HCT116 (cell line): ENCODE results near the gene TSPOAP1. TPM values are rescaled to one million over a fixed set of nuclear protein-coding genes. Genes with fewer than 3 reads are reported as not detected.

Experiments
- ATAC-seq: fragments of 200-7000 bp; cut with Tn5 transposase; 2 replicates; pipeline ENCODE4 v1.9.1; 2020; ENCODE audit warnings: mild to moderate bottlenecking, moderate library complexity
- BruUV-seq: library from RNA; stranded (reverse); fragments of 400-500 nt; replicated peaks from 2 replicates; lab custom pipeline; 2021; lab: Mats Ljungman, UMichigan
- CTCF ChIA-PET: fragments of 300-600 bp; sonication (Branson Sonifier 250); formaldehyde crosslinking; loops from one replicate; lab custom pipeline; 2021; ENCODE audit warnings: antibody characterized with exemption; lab: Charles Lee
- POLR2A ChIA-PET: fragments of 300-600, 350-600 bp; sonication (Branson Sonifier 250); formaldehyde crosslinking; loops from one replicate; lab custom pipeline; 2021; ENCODE audit warnings: antibody characterized with exemption; lab: Charles Lee
- RAD21 ChIA-PET, 2 experiments: fragments of 300-600 bp; sonication (Branson Sonifier 250); formaldehyde crosslinking; loops; one replicate each; lab custom pipeline; 2023; ENCODE audit warnings: low total read pairs in 2 of 2; ENCODE audit not compliant: uncharacterized antibody in 2 of 2, unreplicated experiment in 2 of 2, low non-redundant PET in 1 of 2; lab: Charles Lee
- DNase-seq: peaks from one replicate; pipeline ENCODE4 v3.0.0-alpha.2; 2010; ENCODE audit warnings: low read depth, low spot score
- H2AFZ ChIP-seq: fragments of 200-600 bp; shearing (Covaris generic), sonication (generic); 2 replicates; pipeline ENCODE4 v1.6.1; 2017; ENCODE audit warnings: low read depth, mixed run types, mixed read lengths, antibody characterized with exemption, low read length; ENCODE audit not compliant: poor library complexity, severe bottlenecking
- H3K27ac ChIP-seq: 2 replicates; pipeline ENCODE4 v1.5.1; 2012; ENCODE audit warnings: low read depth, low read length
- H3K27me3 ChIP-seq: fragments of 200-600 bp; sonication (generic); 2 replicates; pipeline ENCODE4 v1.6.1; 2016; ENCODE audit warnings: mixed run types, low read length, mixed read lengths; ENCODE audit not compliant: insufficient read depth
- H3K36me3 ChIP-seq, 2 experiments: fragments of 200-500 bp in 1 of 2; fragments of 200-600 bp in 1 of 2; sonication (Bioruptor generic) in 1 of 2; sonication (generic) in 1 of 2; 2 replicates each; pipeline versions ENCODE4 v1.5.1 to v1.6.1; 2014 to 2016; ENCODE audit warnings: low read length in 2 of 2, inconsistent platforms in 1 of 2, mixed read lengths in 1 of 2, mixed run types in 1 of 2; ENCODE audit not compliant: insufficient read depth in 2 of 2, control insufficient read depth in 1 of 2
- H3K4me1 ChIP-seq, 2 experiments: fragments of 200-600 bp in 1 of 2; sonication (generic) in 1 of 2; 2 replicates each; pipeline versions ENCODE4 v1.5.1 to v1.6.1; 2012 to 2017; ENCODE audit warnings: low read length in 2 of 2, inconsistent platforms in 1 of 2, mild to moderate bottlenecking in 1 of 2, mixed read lengths in 1 of 2, mixed run types in 1 of 2, moderate library complexity in 1 of 2; ENCODE audit not compliant: insufficient read depth in 2 of 2, control insufficient read depth in 1 of 2
- H3K4me2 ChIP-seq: fragments of 200-600 bp; sonication (generic); 2 replicates; pipeline ENCODE4 v1.6.1; 2017; ENCODE audit warnings: mixed run types, low read length, mixed read lengths
- H3K4me3 ChIP-seq, 2 experiments: fragments of 200-600 bp in 1 of 2; sonication (generic) in 1 of 2; replicated peaks in 1 of 2; 2 replicates each; pipeline ENCODE4 v1.5.1; 2011 to 2016; ENCODE audit warnings: low read length in 2 of 2, control low read depth in 1 of 2, low read depth in 1 of 2, mild to moderate bottlenecking in 1 of 2, mixed read lengths in 1 of 2, mixed run types in 1 of 2
- H3K79me2 ChIP-seq: fragments of 200-600 bp; sonication (generic); 2 replicates; pipeline ENCODE4 v1.6.1; 2017; ENCODE audit warnings: mild to moderate bottlenecking, mixed run types, low read length, moderate library complexity, mixed read lengths; ENCODE audit not compliant: insufficient read depth
- H3K9ac ChIP-seq: fragments of 200-600 bp; sonication (generic); 2 replicates; pipeline ENCODE4 v1.6.1; 2016; ENCODE audit warnings: low read length, mixed read lengths
- H3K9me2 ChIP-seq: fragments of 200-600 bp; sonication (generic), shearing (Covaris generic); 2 replicates; pipeline ENCODE4 v1.6.1; 2017; ENCODE audit warnings: mixed run types, mild to moderate bottlenecking, moderate library complexity; ENCODE audit not compliant: insufficient read depth
- H3K9me3 ChIP-seq, 2 experiments: fragments of 200-500 bp in 1 of 2; fragments of 200-600 bp in 1 of 2; sonication (Bioruptor generic) in 1 of 2; sonication (generic) in 1 of 2; 2 replicates each; pipeline ENCODE4 v1.6.1; 2014 to 2017; ENCODE audit warnings: low read length in 2 of 2, mixed read lengths in 2 of 2, inconsistent platforms in 1 of 2, low read depth in 1 of 2, mild to moderate bottlenecking in 1 of 2, mixed run types in 1 of 2, moderate library complexity in 1 of 2; ENCODE audit not compliant: control insufficient read depth in 1 of 2, insufficient read depth in 1 of 2
- H4K20me1 ChIP-seq: fragments of 200-600 bp; sonication (generic), shearing (Covaris generic); 2 replicates; pipeline ENCODE4 v1.6.1; 2017; ENCODE audit warnings: mixed run types, mild to moderate bottlenecking, moderate library complexity; ENCODE audit not compliant: insufficient read depth
- CBX3 ChIP-seq: IDR thresholded peaks from 2 replicates; pipeline ENCODE4 v1.6.1; 2012; ENCODE audit warnings: low read depth
- ELF1 ChIP-seq: IDR thresholded peaks from 2 replicates; pipeline ENCODE4 v1.6.1; 2012; ENCODE audit warnings: low read depth, borderline replicate concordance
- POLR2AphosphoS5 ChIP-seq: IDR thresholded peaks from 2 replicates; pipeline ENCODE4 v1.6.1; 2011; ENCODE audit warnings: mild to moderate bottlenecking, low read depth, low read length, moderate library complexity
- RAD21 ChIP-seq: IDR thresholded peaks from 2 replicates; pipeline ENCODE4 v1.6.1; 2012; ENCODE audit warnings: low read depth, mild to moderate bottlenecking
- SIN3A ChIP-seq: IDR thresholded peaks from 2 replicates; pipeline ENCODE4 v1.6.1; 2012; ENCODE audit warnings: low read depth
- SP1 ChIP-seq: IDR thresholded peaks from 2 replicates; pipeline ENCODE4 v1.6.1; 2012; ENCODE audit warnings: low read depth
- ZBTB33 ChIP-seq: IDR thresholded peaks from 2 replicates; pipeline ENCODE4 v1.6.1; 2011; ENCODE audit warnings: mild to moderate bottlenecking, low read length, moderate library complexity; ENCODE audit not compliant: insufficient replicate concordance; ENCODE audit errors: extremely low read depth
- ZFX ChIP-seq: fragments of 450-650 bp; IDR thresholded peaks from 2 replicates; pipeline ENCODE4 v1.6.1; 2017
- intact Hi-C: fragments of 100-400 bp; cut with micrococcal nuclease; formaldehyde crosslinking; loops from 2 replicates; pipeline ENCODE4 v1.10.0; 2022
- total RNA-seq: library from RNA; stranded (reverse); gene quantifications from one replicate; pipeline ENCODE4 v1.2.1, GENCODE V29; 2021; ENCODE audit not compliant: unreplicated experiment

TSPOAP1 gene
- total RNA-seq, 1 experiment from 2014 or later = 0.27 TPM

GRCh38 chr17:58265902-58266875, 62.4 kb downstream of the TSPOAP1 start:
- Histone ChIP-seq H3K79me2 (no peaks in the 10 kb centered on the region), H2AFZ (no peak overlapping the region), H3K9ac (no peak overlapping the region), H3K9me2 (no peaks in the 10 kb centered on the region), H3K4me3 (no peak overlapping the region), H3K4me1 (0 out of 4 replicates have a peak, but pooled peaks cover 0 to 4% of the 10 kb centered on the region in 2 experiments), H4K20me1 (no peaks in the 10 kb centered on the region), H3K27me3 (peaks cover 42% of the 10 kb centered on the region), H3K4me2 (no peak overlapping the region), H3K9me3 (no peaks in the 10 kb centered on the region), H3K36me3 (no peaks in the 10 kb centered on the region), H3K27ac (no peak overlapping the region)
- ChIA-PET CTCF (no interaction called here), RAD21 (no interaction called here), POLR2A (no interaction called here)
- TF ChIP-seq ZFX (no peak), SP1 (no peak), ZBTB33 (no peak), CBX3 (no peak), RAD21 (no peak), ELF1 (no peak), POLR2AphosphoS5 (no peak), SIN3A (no peak)
- ATAC-seq (no peak), DNase-seq (no peak)
- intact Hi-C loops = no loop called here
- no TSS peak for BruUV-seq
